ENCODE data around the gene CTNND2. TPM values are rescaled to one million over a fixed set of nuclear protein-coding genes. Genes with fewer than 3 reads are reported as not detected.

The CTNND2 gene
- polyA plus RNA-seq, 1 donor from 2014 or later = 67.0 TPM

- Histone ChIP-seq H3K4me3 (ENCODE audit: low read length) (no peak overlapping the region), H3K79me2 (replicated peaks; ENCODE audit: insufficient read depth, low read length) (no peaks in the 10 kb centered on the region), H3K9me2 (ENCODE audit: insufficient read depth, low read length) (no peaks in the 10 kb centered on the region), H3K4me2 (ENCODE audit: low read length) (no peak overlapping the region), H3K27ac (ENCODE audit: low read length) (no peak overlapping the region), H3F3A (ENCODE audit: insufficient read depth, low read length, poor library complexity, severe bottlenecking) (no peaks in the 10 kb centered on the region), H3K9ac (ENCODE audit: low read length) (no peak overlapping the region), H3K9me3 (ENCODE audit: low read length) (no peaks in the 10 kb centered on the region), H2AFZ (ENCODE audit: low read depth, low read length) (no peak overlapping the region), H3K36me3 (ENCODE audit: insufficient read depth, low read length) (no peaks in the 10 kb centered on the region), H4K20me1 (ENCODE audit: insufficient read depth) (no peaks in the 10 kb centered on the region), H3K27me3 (ENCODE audit: insufficient read depth, low read depth, low read length) (no peaks in the 10 kb centered on the region)
- TF ChIP-seq SMC3 (conservative IDR thresholded peaks at IDR 0.05; ENCODE audit: poor library complexity) (no peak), TAF1 (IDR thresholded peaks at IDR 0.05; ENCODE audit: low read depth) (no peak), EZH2 (IDR thresholded peaks at IDR 0.05; ENCODE audit: borderline replicate concordance, insufficient read depth, low read length, poor library complexity, severe bottlenecking) (no peak), REST (IDR thresholded peaks at IDR 0.05; ENCODE audit: borderline replicate concordance) (no peak), MXI1 (conservative IDR thresholded peaks at IDR 0.05; ENCODE audit: poor library complexity, severe bottlenecking) (no peak)
Measured at GRCh38 chr5:11075035-11075805, 829.0 kb downstream of the CTNND2 start.

GRCh38 chr5:11072568-11072967, 831.7 kb downstream of the CTNND2 start:
- TF ChIP-seq MXI1 (conservative IDR thresholded peaks at IDR 0.05; ENCODE audit: poor library complexity, severe bottlenecking) (no peak), RAD21 (conservative IDR thresholded peaks at IDR 0.05) (no peak)
- H3K9me3 ChIP-seq (ENCODE audit: low read length) = no peaks in the 10 kb centered on the region
- no peak overlapping the region for H3K4me3 ChIP-seq (ENCODE audit: low read length)
- H2AFZ ChIP-seq (ENCODE audit: low read depth, low read length) = no peak overlapping the region
- H3K27me3 ChIP-seq (ENCODE audit: insufficient read depth, low read depth, low read length) = no peaks in the 10 kb centered on the region
- H3K79me2 ChIP-seq (replicated peaks; ENCODE audit: insufficient read depth, low read length) = no peaks in the 10 kb centered on the region
- H3K36me3 ChIP-seq (ENCODE audit: insufficient read depth, low read length) = peaks cover 5% of the 10 kb centered on the region
- H3K9ac ChIP-seq (ENCODE audit: low read length) = no peak overlapping the region
- no peak overlapping the region for H3K27ac ChIP-seq (ENCODE audit: low read length)
- no peaks in the 10 kb centered on the region for H3K9me2 ChIP-seq (ENCODE audit: insufficient read depth, low read length)
- no peak overlapping the region for H3K4me2 ChIP-seq (ENCODE audit: low read length)
- H4K20me1 ChIP-seq (ENCODE audit: insufficient read depth) = no peaks in the 10 kb centered on the region
- H3F3A ChIP-seq (ENCODE audit: insufficient read depth, low read length, poor library complexity, severe bottlenecking) = no peaks in the 10 kb centered on the region

- no peak overlapping the region for H3K4me2 ChIP-seq (ENCODE audit: low read length)
- no peaks in the 10 kb centered on the region for H3K27me3 ChIP-seq (ENCODE audit: insufficient read depth, low read depth, low read length)
- no peak overlapping the region for H2AFZ ChIP-seq (ENCODE audit: low read depth, low read length)
- H3K9me2 ChIP-seq (ENCODE audit: insufficient read depth, low read length) = no peaks in the 10 kb centered on the region
- H3K79me2 ChIP-seq (replicated peaks; ENCODE audit: insufficient read depth, low read length) = no peaks in the 10 kb centered on the region
- no peak for TF ChIP-seq MXI1 (conservative IDR thresholded peaks at IDR 0.05; ENCODE audit: poor library complexity, severe bottlenecking)
- no peak for TF ChIP-seq CTCF (IDR thresholded peaks at IDR 0.05; ENCODE audit: poor library complexity, severe bottlenecking)
- TF ChIP-seq TAF1 (IDR thresholded peaks at IDR 0.05; ENCODE audit: low read depth) = no peak
- peaks cover 5% of the 10 kb centered on the region for H3K36me3 ChIP-seq (ENCODE audit: insufficient read depth, low read length)
- H3K4me3 ChIP-seq (ENCODE audit: low read length) = no peak overlapping the region
- H3F3A ChIP-seq (ENCODE audit: insufficient read depth, low read length, poor library complexity, severe bottlenecking) = no peaks in the 10 kb centered on the region
- H3K9me3 ChIP-seq (ENCODE audit: low read length) = no peaks in the 10 kb centered on the region
- no peak overlapping the region for H3K27ac ChIP-seq (ENCODE audit: low read length)
- H3K9ac ChIP-seq (ENCODE audit: low read length) = no peak overlapping the region
- H4K20me1 ChIP-seq (ENCODE audit: insufficient read depth) = no peaks in the 10 kb centered on the region
Measured at GRCh38 chr5:11072076-11072475, 832.2 kb downstream of the CTNND2 start.
